GM12865 (cell line): ENCODE results near the gene PLEKHG3.

Experiments used
- DNase-seq: peaks from one replicate; pipeline ENCODE4 v3.0.0; 2010; ENCODE audit warnings: low read depth
- H3K4me3 ChIP-seq: 2 replicates; pipeline ENCODE4 v1.5.1; 2011; ENCODE audit warnings: mild to moderate bottlenecking, low read depth, low read length, control low read depth
- TF ChIP-seq, protein P1 (sequence below): IDR thresholded peaks from 2 replicates; pipeline ENCODE4 v1.5.1; 2011; ENCODE audit warnings: low read length, control low read depth, low read depth, inconsistent platforms; ENCODE audit not compliant: insufficient read depth; ENCODE audit errors: missing control alignments

The PLEKHG3 gene

DNA sequence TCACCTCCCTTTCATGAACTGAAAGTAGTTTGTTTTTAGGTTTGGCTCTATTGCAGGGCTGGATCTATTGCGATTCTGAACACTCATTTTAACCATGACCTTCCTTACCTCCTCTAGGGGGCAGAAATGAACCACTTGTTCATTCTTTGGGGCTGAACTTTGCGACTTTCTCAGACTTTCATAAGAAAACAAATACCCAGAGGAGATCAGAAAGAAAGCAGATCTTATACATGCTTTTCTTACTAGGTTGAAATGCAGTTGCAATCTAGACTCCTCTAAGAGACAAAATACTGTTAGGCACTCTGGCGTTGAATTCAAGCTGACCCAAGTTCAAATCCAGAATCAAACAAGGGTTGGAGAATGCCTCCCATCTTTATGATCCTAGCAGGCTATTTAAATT, 32.6 kb upstream of the PLEKHG3 start:
- DNase-seq: peak; percentile 54
- TF ChIP-seq, protein P1, sequence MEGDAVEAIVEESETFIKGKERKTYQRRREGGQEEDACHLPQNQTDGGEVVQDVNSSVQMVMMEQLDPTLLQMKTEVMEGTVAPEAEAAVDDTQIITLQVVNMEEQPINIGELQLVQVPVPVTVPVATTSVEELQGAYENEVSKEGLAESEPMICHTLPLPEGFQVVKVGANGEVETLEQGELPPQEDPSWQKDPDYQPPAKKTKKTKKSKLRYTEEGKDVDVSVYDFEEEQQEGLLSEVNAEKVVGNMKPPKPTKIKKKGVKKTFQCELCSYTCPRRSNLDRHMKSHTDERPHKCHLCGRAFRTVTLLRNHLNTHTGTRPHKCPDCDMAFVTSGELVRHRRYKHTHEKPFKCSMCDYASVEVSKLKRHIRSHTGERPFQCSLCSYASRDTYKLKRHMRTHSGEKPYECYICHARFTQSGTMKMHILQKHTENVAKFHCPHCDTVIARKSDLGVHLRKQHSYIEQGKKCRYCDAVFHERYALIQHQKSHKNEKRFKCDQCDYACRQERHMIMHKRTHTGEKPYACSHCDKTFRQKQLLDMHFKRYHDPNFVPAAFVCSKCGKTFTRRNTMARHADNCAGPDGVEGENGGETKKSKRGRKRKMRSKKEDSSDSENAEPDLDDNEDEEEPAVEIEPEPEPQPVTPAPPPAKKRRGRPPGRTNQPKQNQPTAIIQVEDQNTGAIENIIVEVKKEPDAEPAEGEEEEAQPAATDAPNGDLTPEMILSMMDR: peak; percentile 61
- no peak overlapping the region for H3K4me3 ChIP-seq

- TF ChIP-seq, protein P1: no peak
- no peak for DNase-seq
- H3K4me3 ChIP-seq: no peak overlapping the region
Measured at GRCh38 chr14:64673316-64673715, 30.9 kb upstream of the PLEKHG3 start.

DNA sequence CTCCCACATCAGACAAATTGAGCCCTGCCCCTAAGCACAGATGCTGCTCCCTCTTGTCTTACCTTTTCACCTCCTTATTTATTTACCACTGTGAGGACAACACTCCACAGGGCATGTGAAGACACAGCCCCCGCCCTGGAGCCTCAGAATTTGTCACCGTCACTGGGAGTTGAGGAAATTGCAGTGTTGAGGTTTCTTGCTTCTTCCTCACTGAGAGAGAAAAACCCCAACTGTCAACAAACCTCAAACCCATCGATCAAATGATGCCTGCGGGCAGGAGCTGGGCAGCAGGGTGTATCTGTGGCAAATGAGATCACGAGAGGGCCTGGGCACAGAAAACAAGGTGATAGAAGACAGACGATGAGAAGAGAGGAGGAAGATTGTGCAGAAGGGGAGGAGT, 30.5 kb upstream of the PLEKHG3 start:
- TF ChIP-seq, protein P1: no peak
- peak; percentile 57 for DNase-seq
- H3K4me3 ChIP-seq: no peak overlapping the region

DNA sequence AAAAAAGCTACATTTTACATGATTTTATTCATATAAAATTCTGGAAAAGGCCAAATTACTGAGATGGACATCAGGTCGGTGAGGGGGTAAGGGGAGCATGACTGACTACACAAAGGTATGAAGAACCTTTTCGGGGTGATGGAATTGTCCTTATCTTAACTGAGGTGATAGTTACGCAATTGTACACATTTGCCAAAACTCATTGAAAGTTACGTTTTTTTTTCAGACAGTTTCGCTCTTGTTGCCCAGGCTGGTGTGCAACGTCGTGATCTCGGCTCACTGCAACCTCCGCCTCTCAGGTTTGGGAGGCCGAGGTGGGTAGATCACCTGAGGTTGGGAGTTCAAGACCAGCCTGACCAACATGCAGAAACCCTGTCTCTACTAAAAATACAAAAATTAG, 29.4 kb upstream of the PLEKHG3 start:
- TF ChIP-seq, protein P1: no peak
- no peak for DNase-seq
- H3K4me3 ChIP-seq: no peak overlapping the region

DNA sequence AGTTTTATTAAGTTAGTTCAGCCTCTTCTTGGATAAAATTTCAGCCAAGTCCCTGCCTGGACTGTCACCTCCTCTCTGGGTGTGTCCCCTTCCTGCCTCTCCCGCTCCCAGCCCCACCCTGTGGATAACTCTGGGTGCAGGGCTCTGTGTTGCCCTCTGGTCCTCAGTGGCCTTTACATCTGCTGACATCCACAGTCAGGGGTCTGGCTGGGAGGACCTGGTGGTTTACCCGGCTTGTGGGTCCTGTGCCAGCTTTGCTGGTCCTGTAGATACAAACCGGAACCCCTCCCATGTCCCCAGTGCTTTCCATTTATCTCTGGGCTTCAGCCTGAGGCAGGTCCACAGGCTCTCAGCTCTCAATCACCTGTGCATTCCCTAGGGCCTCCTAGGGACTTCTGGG, 28.9 kb upstream of the PLEKHG3 start:
- no peak overlapping the region for H3K4me3 ChIP-seq
- TF ChIP-seq, protein P1: no peak
- DNase-seq: no peak

GRCh38 chr14:64676410-64677008, 27.7 kb upstream of the PLEKHG3 start:
- DNase-seq: peak; percentile 18
- TF ChIP-seq, protein P1: no peak
- H3K4me3 ChIP-seq: no peak overlapping the region

GRCh38 chr14:64680013-64680713, 24.1 kb upstream of the PLEKHG3 start:
- H3K4me3 ChIP-seq: no peak overlapping the region
- DNase-seq: peak; percentile 9
- TF ChIP-seq, protein P1: no peak
